ENCODE results near the gene GNAO1.

GNAO1 gene

GRCh38 chr16:56252835-56253234, 61.5 kb downstream of the GNAO1 start:
- H3K4me3 ChIP-seq (ENCODE audit: control insufficient read depth, low read depth, low read length), result no peak overlapping the region
- no peak for TF ChIP-seq CTCF (IDR thresholded peaks at IDR 0.05; ENCODE audit: control insufficient read depth, insufficient read depth, low read depth, low read length, missing control alignments)
- no peak for DNase-seq (ENCODE audit: low read depth)

- TF ChIP-seq CTCF (IDR thresholded peaks at IDR 0.05; ENCODE audit: control insufficient read depth, insufficient read depth, low read depth, low read length, missing control alignments), result no peak
- DNase-seq (ENCODE audit: low read depth), result no peak
Measured at GRCh38 chr16:56255904-56256303, 64.6 kb downstream of the GNAO1 start.

GRCh38 chr16:56257239-56257638, 66.0 kb downstream of the GNAO1 start:
- TF ChIP-seq CTCF (IDR thresholded peaks at IDR 0.05; ENCODE audit: control insufficient read depth, insufficient read depth, low read depth, low read length, missing control alignments), result no peak
- H3K4me3 ChIP-seq (ENCODE audit: control insufficient read depth, low read depth, low read length), result no peak overlapping the region
- no peak for DNase-seq (ENCODE audit: low read depth)

More at GRCh38 chr16:56255904-56256303, 64.6 kb downstream of the GNAO1 start:
- H3K4me3 ChIP-seq (ENCODE audit: control insufficient read depth, low read depth, low read length), result no peak overlapping the region

DNA sequence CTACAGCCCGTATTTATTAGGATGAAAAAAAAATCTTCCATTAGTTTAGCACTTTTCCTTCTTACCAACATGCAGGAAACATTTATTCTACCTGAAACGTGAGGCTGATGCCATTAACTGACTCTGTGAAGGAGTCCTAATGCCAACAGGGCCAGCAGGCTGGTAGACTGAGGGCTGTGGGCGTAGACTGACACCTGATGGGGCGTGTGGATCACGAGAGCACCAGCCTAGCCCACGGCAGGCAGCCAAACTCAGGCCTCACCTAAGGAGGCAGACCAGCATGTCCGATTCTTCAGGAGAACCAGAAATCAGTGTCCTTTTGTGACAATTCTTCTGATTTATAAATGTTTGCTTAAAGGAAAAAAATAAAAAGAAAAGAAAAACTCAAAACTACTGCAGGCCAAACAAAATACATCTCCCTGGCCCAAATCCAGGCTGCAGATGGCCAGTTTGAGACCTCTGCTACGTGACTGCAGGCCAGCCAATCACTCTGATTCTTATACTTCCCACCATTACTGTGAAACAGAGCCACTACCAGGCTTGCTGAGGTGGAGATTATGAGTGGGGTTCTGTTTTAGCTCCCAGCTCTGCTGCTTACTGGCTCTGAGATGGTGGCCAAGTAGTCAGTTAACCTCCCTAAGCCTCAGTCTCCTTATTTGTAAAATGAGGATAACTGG, 66.5 kb downstream of the GNAO1 start:
- no peak for TF ChIP-seq CTCF (IDR thresholded peaks at IDR 0.05; ENCODE audit: control insufficient read depth, insufficient read depth, low read depth, low read length, missing control alignments)

GRCh38 chr16:56258508-56259424, 67.5 kb downstream of the GNAO1 start:
- no peak overlapping the region for H3K4me3 ChIP-seq (ENCODE audit: control insufficient read depth, low read depth, low read length)
- TF ChIP-seq CTCF (IDR thresholded peaks at IDR 0.05; ENCODE audit: control insufficient read depth, insufficient read depth, low read depth, low read length, missing control alignments), result no peak
- no peak for DNase-seq (ENCODE audit: low read depth)

More for the DNA sequence above, 66.5 kb downstream of the GNAO1 start:
- no peak for DNase-seq (ENCODE audit: low read depth)
- no peak overlapping the region for H3K4me3 ChIP-seq (ENCODE audit: control insufficient read depth, low read depth, low read length)

DNA sequence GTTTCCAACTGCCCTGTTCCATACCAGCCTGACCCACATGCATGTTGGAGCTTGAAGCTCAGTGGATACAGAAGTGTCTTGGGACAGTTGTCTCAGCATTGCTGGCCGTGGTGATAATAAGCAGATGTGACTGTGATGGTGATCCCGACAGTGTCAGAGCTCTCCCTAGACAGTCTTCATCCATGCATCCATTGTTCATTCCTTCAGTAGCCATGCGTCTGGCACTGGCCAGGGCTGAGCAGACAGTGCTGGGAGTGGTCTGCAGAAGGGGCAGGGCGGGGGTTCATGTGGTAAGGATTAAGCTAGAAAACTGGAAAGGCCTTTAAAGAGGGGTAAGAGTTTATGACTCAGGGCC, 68.1 kb downstream of the GNAO1 start:
- no peak for TF ChIP-seq CTCF (IDR thresholded peaks at IDR 0.05; ENCODE audit: control insufficient read depth, insufficient read depth, low read depth, low read length, missing control alignments)
- no peak for DNase-seq (ENCODE audit: low read depth)
- no peak overlapping the region for H3K4me3 ChIP-seq (ENCODE audit: control insufficient read depth, low read depth, low read length)
